ENCODE results near the gene ZMYM3. TPM values are rescaled to one million over a fixed set of nuclear protein-coding genes. Genes with fewer than 3 reads are reported as not detected.

The ZMYM3 gene
- total RNA-seq, 1 donor from 2014 or later, result 14.3 TPM

DNA sequence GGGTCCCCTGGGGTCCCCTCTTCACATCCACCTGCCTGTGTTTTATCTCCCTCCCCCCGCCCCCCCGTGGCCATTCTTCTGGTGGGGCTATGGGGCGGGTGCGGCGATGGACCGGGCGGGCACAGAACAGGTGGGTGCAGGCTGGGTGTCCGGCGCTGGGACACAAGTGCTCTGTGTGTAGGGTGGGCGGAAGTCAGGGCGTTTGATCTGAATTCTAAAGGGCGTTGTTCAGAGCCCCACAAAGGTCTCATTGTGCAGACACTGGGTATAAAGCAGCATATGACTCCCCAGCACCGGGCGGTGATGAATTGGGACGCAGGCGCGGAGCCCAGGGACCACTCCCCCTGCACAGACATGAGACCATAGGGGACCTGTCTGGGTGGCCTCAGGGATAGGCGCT lies 31.0 kb downstream of the ZMYM3 start, which contains the start of gene GJB1:
TSS of gene GJB1 (plus strand) at position 296 of the 400 bp plus-strand sequence. CDS start 484 bp downstream, outside the sequence.
- TF ChIP-seq CTCF (IDR thresholded peaks at IDR 0.05; ENCODE audit: borderline replicate concordance), result no peak
- no peaks in the 10 kb centered on the region for H3K36me3 ChIP-seq
- intact Hi-C loops (cut with micrococcal nuclease), result no loop called here
- H3K27me3 ChIP-seq (ENCODE audit: low read depth), result no peaks in the 10 kb centered on the region
- no peaks in the 10 kb centered on the region for H3K9me3 ChIP-seq (replicated peaks)
- no peak within 1 kb of the TSS for H3K4me3 ChIP-seq
- no peak within 1 kb of the TSS for H3K27ac ChIP-seq (replicated peaks)
- DNase-seq, result no peak
- H3K4me1 ChIP-seq, result no peaks in the 10 kb centered on the region

- no peaks in the 10 kb centered on the region for H3K4me1 ChIP-seq
- no peak for TF ChIP-seq CTCF (IDR thresholded peaks at IDR 0.05; ENCODE audit: borderline replicate concordance)
- H3K36me3 ChIP-seq, result no peaks in the 10 kb centered on the region
- DNase-seq, result no peak
- H3K4me3 ChIP-seq, result no peak overlapping the region
- no peak overlapping the region for H3K27ac ChIP-seq (replicated peaks)
- intact Hi-C loops (cut with micrococcal nuclease), result no loop called here
- no peaks in the 10 kb centered on the region for H3K9me3 ChIP-seq (replicated peaks)
- H3K27me3 ChIP-seq (ENCODE audit: low read depth), result no peaks in the 10 kb centered on the region
These were observed 32.8 kb downstream of the ZMYM3 start for GRCh38 chrX:71221145-71221544.

GRCh38 chrX:71217298-71217697 lies 36.6 kb downstream of the ZMYM3 start:
- no peak for TF ChIP-seq CTCF (IDR thresholded peaks at IDR 0.05; ENCODE audit: borderline replicate concordance)
- H3K27ac ChIP-seq (replicated peaks), result no peak overlapping the region
- no peak for DNase-seq
- H3K27me3 ChIP-seq (ENCODE audit: low read depth), result no peaks in the 10 kb centered on the region
- H3K4me1 ChIP-seq, result no peaks in the 10 kb centered on the region
- intact Hi-C loops (cut with micrococcal nuclease), result no loop called here
- H3K36me3 ChIP-seq, result no peaks in the 10 kb centered on the region
- H3K4me3 ChIP-seq, result no peak overlapping the region
- H3K9me3 ChIP-seq (replicated peaks), result no peaks in the 10 kb centered on the region

- H3K9me3 ChIP-seq (replicated peaks), result no peaks in the 10 kb centered on the region
- no peak for DNase-seq
- H3K27me3 ChIP-seq (ENCODE audit: low read depth), result no peaks in the 10 kb centered on the region
- H3K36me3 ChIP-seq, result no peaks in the 10 kb centered on the region
- TF ChIP-seq CTCF (IDR thresholded peaks at IDR 0.05; ENCODE audit: borderline replicate concordance), result no peak
- H3K4me1 ChIP-seq, result no peaks in the 10 kb centered on the region
- intact Hi-C loops (cut with micrococcal nuclease), result no loop called here
- no peak overlapping the region for H3K27ac ChIP-seq (replicated peaks)
- no peak overlapping the region for H3K4me3 ChIP-seq
These were observed 37.5 kb downstream of the ZMYM3 start for GRCh38 chrX:71216485-71216884.

DNA sequence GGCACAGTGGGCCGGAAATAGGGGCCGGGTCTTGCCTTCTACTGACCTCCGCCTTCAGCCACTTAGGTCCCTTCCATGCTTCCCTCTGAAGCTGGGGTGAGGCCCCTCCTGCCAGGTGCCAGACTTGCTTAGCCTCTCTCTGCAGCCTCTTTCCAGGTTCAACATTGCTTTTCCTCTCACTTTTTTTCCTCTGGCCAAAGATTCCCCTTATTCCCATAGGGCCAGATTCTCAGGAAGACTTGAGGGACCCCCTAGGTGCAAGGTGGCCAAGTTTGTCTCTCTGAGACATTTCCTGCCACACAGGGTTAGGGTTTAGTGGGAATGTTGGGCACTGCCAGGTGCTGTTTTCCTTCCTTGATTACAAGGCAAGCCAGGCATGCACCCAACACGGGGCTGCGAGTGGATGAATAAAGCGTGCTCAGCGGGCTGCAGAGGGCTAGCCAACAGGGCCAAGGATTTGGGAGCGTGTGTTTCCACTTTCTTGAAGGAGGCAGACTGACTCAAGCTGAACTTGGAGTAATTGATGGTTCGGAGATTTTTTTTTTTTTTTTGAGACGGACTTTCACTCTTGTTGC lies 38.5 kb downstream of the ZMYM3 start:
- Histone ChIP-seq H3K4me3 (no peak overlapping the region), H3K27ac (replicated peaks) (no peak overlapping the region), H3K4me1 (no peaks in the 10 kb centered on the region), H3K9me3 (replicated peaks) (no peaks in the 10 kb centered on the region), H3K36me3 (no peaks in the 10 kb centered on the region), H3K27me3 (ENCODE audit: low read depth) (no peaks in the 10 kb centered on the region)
- no peak for DNase-seq
- intact Hi-C loops (cut with micrococcal nuclease), result no loop called here
- no peak for TF ChIP-seq CTCF (IDR thresholded peaks at IDR 0.05; ENCODE audit: borderline replicate concordance)

Measured in left ventricle myocardium inferior (tissue), 1 donor.